Ecto neural progenitor cell (in vitro differentiated cells): Measurements from ENCODE around the gene TRPV5.
A peak's percentile ranks its signal among the peaks of the same experiment; 100 is the strongest.

Experiments used
- DNase-seq: peaks from one replicate; pipeline ENCODE4 v3.0.0-alpha.2; 2018; ENCODE audit warnings: low spot score

TRPV5 gene

GRCh38 chr7:142908921-142909890 lies 24.3 kb downstream of the TRPV5 start:
- peak; percentile 38 for DNase-seq

GRCh38 chr7:142908290-142908689 lies 25.3 kb downstream of the TRPV5 start:
- DNase-seq: no peak

GRCh38 chr7:142906643-142907042 lies 26.9 kb downstream of the TRPV5 start:
- no peak for DNase-seq

- DNase-seq: no peak
These were observed 27.8 kb downstream of the TRPV5 start for GRCh38 chr7:142905759-142906158.

GRCh38 chr7:142904128-142904527 lies 29.4 kb downstream of the TRPV5 start:
- no peak for DNase-seq

GRCh38 chr7:142901426-142902259 lies 31.9 kb downstream of the TRPV5 start:
- DNase-seq: no peak

- DNase-seq: no peak
These were observed 33.9 kb downstream of the TRPV5 start for GRCh38 chr7:142899661-142900060.

GRCh38 chr7:142898377-142899170 lies 35.0 kb downstream of the TRPV5 start:
- DNase-seq: no peak

- no peak for DNase-seq
These were observed 35.9 kb downstream of the TRPV5 start for GRCh38 chr7:142897691-142898090.

- no peak for DNase-seq
These were observed 36.7 kb downstream of the TRPV5 start for GRCh38 chr7:142896741-142897379.

GRCh38 chr7:142896151-142896550 lies 37.4 kb downstream of the TRPV5 start:
- no peak for DNase-seq

- no peak for DNase-seq
These were observed 38.5 kb downstream of the TRPV5 start for GRCh38 chr7:142894985-142895593.

- peak; percentile 28 for DNase-seq
These were observed 39.2 kb downstream of the TRPV5 start for GRCh38 chr7:142894112-142894984.

- peak; percentile 27 for DNase-seq
These were observed 40.6 kb downstream of the TRPV5 start for GRCh38 chr7:142892951-142893350.

GRCh38 chr7:142891490-142892082 lies 42.0 kb downstream of the TRPV5 start:
- DNase-seq: no peak

GRCh38 chr7:142890874-142891485 lies 42.6 kb downstream of the TRPV5 start:
- no peak for DNase-seq

- no peak for DNase-seq
These were observed 43.7 kb downstream of the TRPV5 start for GRCh38 chr7:142889816-142890215.

- no peak for DNase-seq
These were observed 46.1 kb downstream of the TRPV5 start for GRCh38 chr7:142887282-142888015.

- no peak for DNase-seq
These were observed 46.7 kb downstream of the TRPV5 start for GRCh38 chr7:142886866-142887265.
